ENCODE measurements around the gene MAN1C1. TPM values are rescaled to one million over a fixed set of nuclear protein-coding genes. Genes with fewer than 3 reads are reported as not detected.

Gene MAN1C1
- polyA plus RNA-seq, 1 donor from 2014 or later = 1.3 TPM

- Histone ChIP-seq H4K20me1 (ENCODE audit: insufficient read depth) (no peaks in the 10 kb centered on the region), H3K9me3 (ENCODE audit: low read length) (no peaks in the 10 kb centered on the region), H3K9ac (ENCODE audit: low read length) (no peak overlapping the region), H3F3A (ENCODE audit: insufficient read depth, low read length, poor library complexity, severe bottlenecking) (no peaks in the 10 kb centered on the region), H3K9me2 (ENCODE audit: insufficient read depth, low read length) (no peaks in the 10 kb centered on the region), H3K36me3 (ENCODE audit: insufficient read depth, low read length) (no peaks in the 10 kb centered on the region), H3K27me3 (ENCODE audit: insufficient read depth, low read depth, low read length) (no peaks in the 10 kb centered on the region), H3K27ac (ENCODE audit: low read length) (no peak overlapping the region), H2AFZ (ENCODE audit: low read depth, low read length) (no peak overlapping the region), H3K4me3 (ENCODE audit: low read length) (no peak overlapping the region), H3K79me2 (replicated peaks; ENCODE audit: insufficient read depth, low read length) (no peaks in the 10 kb centered on the region), H3K4me2 (ENCODE audit: low read length) (no peak overlapping the region)
- TF ChIP-seq TAF1 (IDR thresholded peaks at IDR 0.05; ENCODE audit: low read depth) (no peak), RAD21 (conservative IDR thresholded peaks at IDR 0.05) (no peak), EZH2 (IDR thresholded peaks at IDR 0.05; ENCODE audit: borderline replicate concordance, insufficient read depth, low read length, poor library complexity, severe bottlenecking) (no peak)
Observed at GRCh38 chr1:25786887-25787759, 170.5 kb downstream of the MAN1C1 start.

- Histone ChIP-seq H2AFZ (ENCODE audit: low read depth, low read length) (no peak overlapping the region), H4K20me1 (ENCODE audit: insufficient read depth) (no peaks in the 10 kb centered on the region), H3K79me2 (replicated peaks; ENCODE audit: insufficient read depth, low read length) (no peaks in the 10 kb centered on the region), H3K27ac (ENCODE audit: low read length) (no peak overlapping the region), H3K36me3 (ENCODE audit: insufficient read depth, low read length) (no peaks in the 10 kb centered on the region), H3K27me3 (ENCODE audit: insufficient read depth, low read depth, low read length) (no peaks in the 10 kb centered on the region), H3K9me2 (ENCODE audit: insufficient read depth, low read length) (no peaks in the 10 kb centered on the region), H3F3A (ENCODE audit: insufficient read depth, low read length, poor library complexity, severe bottlenecking) (no peaks in the 10 kb centered on the region), H3K9ac (ENCODE audit: low read length) (no peak overlapping the region), H3K4me3 (ENCODE audit: low read length) (no peak overlapping the region), H3K4me2 (ENCODE audit: low read length) (no peak overlapping the region), H3K9me3 (ENCODE audit: low read length) (no peaks in the 10 kb centered on the region)
- TF ChIP-seq TAF1 (IDR thresholded peaks at IDR 0.05; ENCODE audit: low read depth) = no peak
- TF ChIP-seq, protein P1, sequence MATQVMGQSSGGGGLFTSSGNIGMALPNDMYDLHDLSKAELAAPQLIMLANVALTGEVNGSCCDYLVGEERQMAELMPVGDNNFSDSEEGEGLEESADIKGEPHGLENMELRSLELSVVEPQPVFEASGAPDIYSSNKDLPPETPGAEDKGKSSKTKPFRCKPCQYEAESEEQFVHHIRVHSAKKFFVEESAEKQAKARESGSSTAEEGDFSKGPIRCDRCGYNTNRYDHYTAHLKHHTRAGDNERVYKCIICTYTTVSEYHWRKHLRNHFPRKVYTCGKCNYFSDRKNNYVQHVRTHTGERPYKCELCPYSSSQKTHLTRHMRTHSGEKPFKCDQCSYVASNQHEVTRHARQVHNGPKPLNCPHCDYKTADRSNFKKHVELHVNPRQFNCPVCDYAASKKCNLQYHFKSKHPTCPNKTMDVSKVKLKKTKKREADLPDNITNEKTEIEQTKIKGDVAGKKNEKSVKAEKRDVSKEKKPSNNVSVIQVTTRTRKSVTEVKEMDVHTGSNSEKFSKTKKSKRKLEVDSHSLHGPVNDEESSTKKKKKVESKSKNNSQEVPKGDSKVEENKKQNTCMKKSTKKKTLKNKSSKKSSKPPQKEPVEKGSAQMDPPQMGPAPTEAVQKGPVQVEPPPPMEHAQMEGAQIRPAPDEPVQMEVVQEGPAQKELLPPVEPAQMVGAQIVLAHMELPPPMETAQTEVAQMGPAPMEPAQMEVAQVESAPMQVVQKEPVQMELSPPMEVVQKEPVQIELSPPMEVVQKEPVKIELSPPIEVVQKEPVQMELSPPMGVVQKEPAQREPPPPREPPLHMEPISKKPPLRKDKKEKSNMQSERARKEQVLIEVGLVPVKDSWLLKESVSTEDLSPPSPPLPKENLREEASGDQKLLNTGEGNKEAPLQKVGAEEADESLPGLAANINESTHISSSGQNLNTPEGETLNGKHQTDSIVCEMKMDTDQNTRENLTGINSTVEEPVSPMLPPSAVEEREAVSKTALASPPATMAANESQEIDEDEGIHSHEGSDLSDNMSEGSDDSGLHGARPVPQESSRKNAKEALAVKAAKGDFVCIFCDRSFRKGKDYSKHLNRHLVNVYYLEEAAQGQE (IDR thresholded peaks at IDR 0.05; ENCODE audit: borderline replicate concordance) = no peak
- no peak for TF ChIP-seq EP300 (conservative IDR thresholded peaks at IDR 0.05; ENCODE audit: poor library complexity, severe bottlenecking)
- TF ChIP-seq EZH2 (IDR thresholded peaks at IDR 0.05; ENCODE audit: borderline replicate concordance, insufficient read depth, low read length, poor library complexity, severe bottlenecking) = no peak
- no peak for TF ChIP-seq SMC3 (conservative IDR thresholded peaks at IDR 0.05; ENCODE audit: poor library complexity)
- TF ChIP-seq MXI1 (conservative IDR thresholded peaks at IDR 0.05; ENCODE audit: poor library complexity, severe bottlenecking) = no peak
- TF ChIP-seq POLR2AphosphoS5 (IDR thresholded peaks at IDR 0.05) = no peak
- TF ChIP-seq RAD21 (conservative IDR thresholded peaks at IDR 0.05) = no peak
- TF ChIP-seq CTCF (IDR thresholded peaks at IDR 0.05; ENCODE audit: poor library complexity, severe bottlenecking) = no peak
Observed at GRCh38 chr1:25787760-25788166, 171.2 kb downstream of the MAN1C1 start.
